GM12872 (cell line): ENCODE data around the gene IQCE.

ENCODE experiments used
- TF ChIP-seq, protein P1 (sequence below): IDR thresholded peaks from 3 replicates; pipeline ENCODE4 v1.5.1; 2011; ENCODE audit warnings: low read depth, mild to moderate bottlenecking, low read length, moderate library complexity; ENCODE audit not compliant: insufficient read depth

IQCE gene

DNA sequence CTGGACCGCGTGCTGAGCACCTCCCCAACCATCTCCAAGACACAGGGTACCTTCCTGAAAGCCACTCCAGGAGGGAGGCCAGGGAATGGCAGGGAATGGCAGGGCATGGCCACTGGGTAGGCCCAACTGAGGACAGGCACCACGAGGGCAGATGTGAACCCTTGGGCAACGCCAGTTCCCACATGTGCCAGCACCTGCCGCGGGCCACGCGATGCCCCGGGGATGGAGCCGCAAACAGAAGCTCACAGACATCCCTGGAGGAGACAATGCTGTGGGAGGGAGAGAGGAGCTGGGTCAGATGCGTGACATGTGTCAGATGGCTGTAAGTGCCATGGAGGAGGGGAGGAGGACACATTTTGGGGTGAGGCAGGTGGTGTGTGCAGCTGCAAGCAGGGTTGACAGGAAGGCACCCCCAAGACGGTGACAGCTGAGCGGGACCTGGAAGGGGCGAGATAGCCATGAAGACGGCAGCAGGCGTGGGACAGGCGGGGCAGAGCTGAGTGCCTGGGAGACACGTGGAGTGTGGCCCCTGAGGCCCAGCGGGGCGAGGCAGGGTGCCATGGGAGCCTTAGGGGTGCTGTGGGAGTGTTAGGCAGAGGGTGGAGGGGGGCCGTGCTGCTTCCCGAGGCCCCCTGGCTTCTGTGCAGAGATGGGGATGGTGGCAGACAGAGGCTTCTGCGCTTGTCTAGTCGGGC is 27.7 kb downstream of the IQCE start:
- TF ChIP-seq, protein P1, sequence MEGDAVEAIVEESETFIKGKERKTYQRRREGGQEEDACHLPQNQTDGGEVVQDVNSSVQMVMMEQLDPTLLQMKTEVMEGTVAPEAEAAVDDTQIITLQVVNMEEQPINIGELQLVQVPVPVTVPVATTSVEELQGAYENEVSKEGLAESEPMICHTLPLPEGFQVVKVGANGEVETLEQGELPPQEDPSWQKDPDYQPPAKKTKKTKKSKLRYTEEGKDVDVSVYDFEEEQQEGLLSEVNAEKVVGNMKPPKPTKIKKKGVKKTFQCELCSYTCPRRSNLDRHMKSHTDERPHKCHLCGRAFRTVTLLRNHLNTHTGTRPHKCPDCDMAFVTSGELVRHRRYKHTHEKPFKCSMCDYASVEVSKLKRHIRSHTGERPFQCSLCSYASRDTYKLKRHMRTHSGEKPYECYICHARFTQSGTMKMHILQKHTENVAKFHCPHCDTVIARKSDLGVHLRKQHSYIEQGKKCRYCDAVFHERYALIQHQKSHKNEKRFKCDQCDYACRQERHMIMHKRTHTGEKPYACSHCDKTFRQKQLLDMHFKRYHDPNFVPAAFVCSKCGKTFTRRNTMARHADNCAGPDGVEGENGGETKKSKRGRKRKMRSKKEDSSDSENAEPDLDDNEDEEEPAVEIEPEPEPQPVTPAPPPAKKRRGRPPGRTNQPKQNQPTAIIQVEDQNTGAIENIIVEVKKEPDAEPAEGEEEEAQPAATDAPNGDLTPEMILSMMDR: no peak

DNA sequence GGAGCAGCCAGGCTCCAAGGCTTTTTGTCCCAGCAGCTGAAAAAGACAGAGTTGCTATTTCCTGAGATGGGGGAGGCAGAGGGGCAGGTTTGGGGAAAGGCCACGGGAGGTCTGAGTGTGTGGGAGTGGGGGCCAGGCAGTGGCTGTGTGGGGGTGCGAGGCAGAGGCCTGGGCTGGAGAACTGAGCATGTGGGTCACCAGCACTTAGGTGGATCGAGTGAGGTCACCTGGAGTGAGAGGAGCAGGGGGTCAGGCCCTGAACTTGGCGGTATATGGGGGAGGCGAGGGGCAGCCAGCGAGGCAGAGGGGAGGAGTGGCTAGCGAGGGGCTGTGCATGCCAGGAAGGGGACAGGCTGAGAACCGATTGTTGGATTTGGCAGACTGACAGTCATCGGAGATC is 28.4 kb downstream of the IQCE start:
- TF ChIP-seq, protein P1: no peak

DNA sequence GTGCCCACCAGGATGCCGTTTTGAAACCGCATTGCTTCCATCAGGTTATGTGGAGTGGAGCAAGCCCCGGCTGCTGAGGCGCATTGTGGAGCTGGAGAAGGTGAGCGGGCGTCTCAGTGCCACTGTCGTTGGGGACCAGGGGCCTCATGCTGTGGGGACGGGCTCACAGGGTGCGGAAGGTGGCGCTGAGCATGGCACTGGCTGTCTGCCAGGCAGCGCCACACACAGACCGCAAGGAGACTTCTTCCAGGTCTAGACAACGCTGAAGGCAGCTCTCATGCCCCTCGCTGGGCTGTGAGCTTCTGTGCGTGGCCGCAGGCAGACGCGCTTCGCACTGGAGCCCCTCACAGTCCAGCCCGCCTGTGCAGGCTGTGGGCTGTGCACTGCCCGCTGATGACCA is 29.0 kb downstream of the IQCE start:
- TF ChIP-seq, protein P1: no peak

DNA sequence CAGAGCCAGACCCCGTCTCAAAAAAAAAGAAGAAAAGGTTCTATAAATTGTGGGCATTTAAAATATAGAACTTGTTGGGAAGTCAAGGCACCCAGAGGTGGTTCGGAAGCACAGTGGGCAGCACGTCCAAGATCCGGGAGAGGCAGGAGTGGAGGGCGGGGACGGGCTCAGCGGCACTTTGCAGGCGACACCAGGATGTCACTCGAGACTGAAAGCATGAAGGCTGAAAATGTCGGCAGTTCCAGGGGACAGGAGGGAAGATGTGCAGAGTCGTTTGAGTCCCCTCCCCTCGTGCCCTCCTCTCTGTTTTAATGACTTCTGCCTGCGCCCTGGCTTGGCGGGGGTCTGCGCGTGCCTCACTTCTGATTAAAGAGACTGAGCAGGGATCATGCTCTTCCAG is 30.6 kb downstream of the IQCE start:
- TF ChIP-seq, protein P1: no peak

DNA sequence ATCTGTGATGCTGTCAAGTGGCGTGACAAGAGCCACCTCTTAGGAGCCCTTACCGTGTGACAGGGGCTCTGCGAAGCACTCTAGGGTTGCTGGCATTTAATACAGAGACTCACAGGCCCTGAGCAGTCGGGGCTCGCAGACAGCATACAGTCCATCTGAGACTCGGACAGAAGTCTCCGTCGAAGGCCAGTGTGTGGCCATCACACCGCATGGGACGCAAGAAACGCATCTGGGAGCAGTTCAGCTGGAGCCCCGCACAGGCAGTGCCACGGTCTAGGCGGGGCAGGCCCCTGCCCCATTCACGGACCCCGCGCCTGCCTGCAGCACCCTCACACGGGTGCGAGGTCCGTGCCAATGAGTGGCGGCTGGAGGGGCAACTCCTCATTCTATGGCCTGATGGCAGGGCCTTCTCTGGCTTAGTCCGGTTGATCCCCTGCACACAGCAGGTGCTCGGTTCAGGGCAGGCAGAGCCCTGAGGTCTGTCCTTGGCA is 33.6 kb downstream of the IQCE start:
- TF ChIP-seq, protein P1: no peak

- TF ChIP-seq, protein P1: no peak
These were observed 34.4 kb downstream of the IQCE start for GRCh38 chr7:2593036-2593727.

DNA sequence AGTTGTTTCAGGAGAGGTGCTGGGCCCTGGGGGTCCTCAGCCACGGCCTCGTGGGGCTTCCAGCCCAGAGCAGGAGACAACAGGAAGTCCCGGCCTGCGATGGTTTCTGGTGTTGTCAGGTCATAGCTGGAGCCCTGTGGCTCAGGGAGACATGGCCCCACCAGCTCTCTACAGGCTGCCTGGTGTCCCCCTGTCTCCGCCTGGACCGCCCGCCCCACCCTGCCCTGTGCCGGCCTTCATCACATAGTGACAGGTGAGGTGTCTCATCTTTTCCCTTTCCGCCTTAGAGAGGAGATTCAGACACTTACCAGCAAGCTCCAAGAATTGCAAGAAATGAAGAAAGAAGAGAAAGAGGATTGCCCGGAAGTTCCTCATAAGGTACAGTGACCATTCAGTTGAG is 35.8 kb downstream of the IQCE start:
- TF ChIP-seq, protein P1: no peak
